Right kidney (tissue), 1 donor: ENCODE measurements around the gene SYT3.

Source experiments
- DNase-seq: peaks from one replicate; pipeline ENCODE4 v3.0.0-alpha.2; 2016

SYT3 gene

GRCh38 chr19:50661766-50662650 lies 22.3 kb upstream of the SYT3 start:
- DNase-seq = no peak

DNA sequence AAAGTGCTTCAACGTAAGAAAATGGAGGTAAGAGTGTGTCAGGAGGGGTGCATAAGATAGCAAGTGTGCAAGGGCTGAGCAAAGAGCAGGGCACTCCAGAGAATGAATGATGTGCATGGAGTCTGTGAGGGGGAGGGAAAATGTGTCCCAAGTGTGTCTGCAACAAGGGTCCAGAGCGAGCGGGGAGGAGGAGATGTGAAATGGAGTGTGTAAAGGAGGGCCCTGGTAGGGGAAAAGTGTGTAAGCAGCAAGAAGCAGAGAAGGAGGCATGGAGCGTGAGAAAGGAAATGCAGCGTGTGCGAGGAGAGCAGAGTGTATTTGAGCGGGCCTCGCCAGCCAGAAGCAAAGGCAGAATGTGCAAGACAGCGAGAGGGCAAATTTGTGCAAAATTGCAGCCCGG lies 21.3 kb upstream of the SYT3 start:
- DNase-seq = no peak

DNA sequence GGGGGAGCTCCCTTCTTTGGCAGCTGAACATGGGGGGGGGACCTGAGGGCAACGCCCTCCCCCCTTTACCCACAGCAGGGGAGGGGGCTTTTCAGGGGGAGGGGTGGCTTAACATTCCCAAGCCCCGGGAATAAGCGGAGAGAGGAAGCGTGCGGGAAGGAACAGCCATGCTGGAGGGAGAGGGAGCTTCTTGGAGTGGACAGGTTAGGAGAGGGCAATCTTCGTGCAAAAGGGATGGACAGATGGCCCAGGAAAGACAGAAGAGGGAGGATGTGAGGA lies 20.3 kb upstream of the SYT3 start:
- DNase-seq = no peak

GRCh38 chr19:50659318-50660087 lies 19.8 kb upstream of the SYT3 start:
- no peak for DNase-seq

DNA sequence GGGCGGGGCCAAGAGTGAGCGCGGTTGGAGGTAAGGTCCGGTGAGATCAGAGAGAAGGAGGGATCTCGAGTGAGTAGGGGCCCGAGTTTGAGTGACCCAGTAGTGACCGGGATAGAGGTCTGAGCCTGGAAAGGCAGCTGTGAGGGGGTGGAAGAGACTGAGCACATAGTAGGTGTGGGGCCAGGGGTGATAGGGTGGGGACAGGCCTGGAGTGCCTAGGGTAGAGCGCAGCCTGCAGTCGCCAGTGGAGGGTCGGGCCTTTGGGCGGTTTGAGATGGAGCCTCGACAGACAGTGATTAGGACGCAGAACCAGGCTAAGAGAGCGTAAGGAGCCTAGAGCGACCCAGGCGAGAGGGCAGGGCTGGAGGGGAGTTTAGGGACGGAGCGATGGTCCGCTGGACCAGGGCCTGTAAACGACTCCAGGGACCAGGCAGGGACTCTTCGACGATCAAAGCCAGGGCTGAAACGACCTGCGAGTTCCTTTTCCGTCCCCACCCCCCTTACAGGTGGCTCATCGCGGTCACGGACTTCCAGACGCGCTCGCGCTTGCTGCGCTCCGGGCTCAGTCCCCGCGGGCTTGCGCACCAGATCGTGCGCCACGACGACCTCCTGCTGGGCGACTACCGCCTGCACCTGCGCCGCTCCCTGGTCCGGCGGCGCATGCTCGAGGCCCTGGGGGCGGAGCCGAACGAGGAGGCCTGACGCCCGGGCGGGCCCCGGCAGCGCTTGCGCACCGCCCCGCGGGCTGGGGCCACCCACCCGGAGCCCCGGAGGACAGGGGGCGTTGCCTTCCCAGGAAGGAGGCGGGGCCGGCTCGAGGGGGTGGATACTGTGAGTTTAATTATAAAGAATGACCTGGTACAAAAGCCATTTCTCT lies 19.0 kb upstream of the SYT3 start:
- DNase-seq = peak; percentile 90

DNA sequence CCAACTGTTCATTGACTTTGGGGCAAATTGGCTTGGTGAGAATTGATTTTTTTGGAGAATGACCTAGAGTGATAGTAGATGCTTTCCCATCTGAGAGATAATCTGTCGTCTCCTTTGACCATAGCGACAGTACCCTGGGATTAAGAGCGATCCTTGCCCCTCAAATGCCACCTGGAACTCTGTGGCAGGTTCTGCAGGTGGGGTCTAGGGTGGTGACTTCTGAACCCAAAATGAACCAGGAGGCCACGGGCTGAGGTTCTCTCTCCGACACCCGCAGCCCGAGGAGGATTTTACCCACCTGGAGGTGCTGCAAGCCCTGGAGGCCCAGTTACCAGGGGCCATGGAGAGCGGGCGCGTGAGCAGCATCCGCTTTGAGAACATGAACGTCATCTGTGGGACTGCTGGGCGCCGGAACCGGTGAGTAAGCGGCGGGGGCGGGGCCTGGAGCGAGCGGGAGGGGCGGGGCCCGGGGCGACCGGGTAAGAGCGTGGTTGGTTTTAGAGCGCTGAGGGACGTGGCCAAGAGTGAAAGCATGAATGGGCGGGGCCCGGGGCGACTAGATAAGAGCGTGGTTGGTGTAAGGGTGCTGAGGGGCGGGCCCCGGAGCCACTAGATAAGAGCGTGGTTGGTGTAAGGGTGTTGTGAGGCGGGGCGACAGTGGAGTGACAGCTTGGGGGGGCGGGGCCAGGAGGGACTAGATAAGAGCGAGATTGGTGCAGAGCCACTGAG lies 18.2 kb upstream of the SYT3 start:
- peak; percentile 62 for DNase-seq

DNA sequence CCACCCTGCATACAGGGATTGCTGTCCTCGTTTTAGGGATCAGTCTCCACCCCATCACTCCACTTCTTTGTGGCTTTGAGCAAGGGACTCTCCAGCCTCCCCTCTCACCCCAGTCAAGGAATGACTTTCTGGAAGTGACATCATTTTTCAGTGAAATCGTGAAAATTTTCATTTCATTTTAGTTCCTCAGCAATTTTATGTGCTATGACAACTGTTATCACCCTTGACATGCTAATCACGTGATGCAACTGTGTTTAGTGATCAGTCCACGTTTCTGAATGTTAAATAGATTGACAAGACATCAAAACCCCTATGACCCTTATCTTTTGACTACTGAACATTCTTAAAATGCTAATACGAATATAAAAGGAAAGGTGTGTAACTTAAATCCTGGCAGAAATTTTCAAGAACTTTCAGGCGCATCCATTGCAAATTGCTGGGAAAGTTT lies 17.6 kb upstream of the SYT3 start:
- DNase-seq = no peak

DNA sequence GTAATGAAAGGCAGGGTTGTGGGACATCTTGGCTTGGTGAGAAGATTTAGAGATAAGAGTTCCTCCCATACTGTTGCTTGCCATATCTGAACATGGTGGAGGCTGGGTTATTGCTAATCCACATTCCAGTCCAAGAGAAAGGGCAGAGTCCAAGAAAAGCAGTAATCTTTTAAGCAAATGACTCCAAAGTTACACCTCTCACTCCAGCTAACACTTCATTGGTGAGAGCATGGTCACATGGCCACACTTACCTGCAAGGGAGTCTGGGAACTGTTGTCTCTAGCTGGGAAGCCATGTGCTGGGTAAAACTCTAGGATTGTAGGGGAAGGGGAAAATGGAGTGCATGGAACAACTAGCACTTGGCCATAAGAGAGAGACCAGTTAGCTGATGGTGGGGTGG lies 15.2 kb upstream of the SYT3 start:
- DNase-seq = no peak

DNA sequence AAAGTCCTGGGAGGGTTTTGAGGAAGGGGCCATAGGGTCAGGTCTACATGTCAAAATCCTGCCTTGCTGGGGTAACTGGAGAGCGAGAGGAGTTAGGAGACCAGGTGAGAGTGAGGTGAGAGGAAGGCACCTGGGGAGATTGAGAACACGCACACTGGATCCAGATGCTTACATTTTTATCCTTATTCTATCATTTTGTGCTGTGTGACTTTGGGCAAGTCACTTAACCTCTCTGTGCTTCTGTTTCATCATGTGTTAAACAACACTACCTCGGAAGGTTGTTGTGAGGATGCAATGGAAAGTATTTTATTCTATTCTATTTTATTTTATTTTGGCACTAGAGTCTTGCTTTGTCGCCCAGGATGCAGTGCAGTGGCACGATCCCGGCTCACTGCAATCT lies 13.0 kb upstream of the SYT3 start:
- DNase-seq = no peak

DNA sequence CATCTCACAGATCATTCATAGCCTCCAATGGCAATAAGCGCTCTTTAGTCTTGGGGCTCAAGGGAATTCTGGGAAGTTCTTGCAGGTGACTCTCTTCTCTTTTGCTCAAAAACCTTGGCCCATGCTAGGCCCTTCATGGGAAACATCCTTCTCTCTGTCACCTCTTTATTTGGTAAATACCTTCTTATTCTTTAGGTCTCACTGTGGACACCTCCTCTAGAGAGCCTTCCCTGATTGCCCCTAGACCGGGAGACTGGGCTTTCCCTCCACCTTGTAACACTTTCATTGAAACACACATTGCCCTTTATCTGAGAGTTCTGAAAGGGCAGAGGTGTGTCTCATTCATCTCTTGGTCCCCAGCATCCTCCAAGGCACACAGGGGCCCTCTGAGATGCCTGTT lies 11.5 kb upstream of the SYT3 start:
- no peak for DNase-seq

GRCh38 chr19:50649433-50650391 lies 10.0 kb upstream of the SYT3 start, which contains the start of gene C19orf81:
TSS of gene C19orf81 (plus strand) at chr19:50649445. CDS start at chr19:50649445, 0 bp downstream.
- no peak for DNase-seq

DNA sequence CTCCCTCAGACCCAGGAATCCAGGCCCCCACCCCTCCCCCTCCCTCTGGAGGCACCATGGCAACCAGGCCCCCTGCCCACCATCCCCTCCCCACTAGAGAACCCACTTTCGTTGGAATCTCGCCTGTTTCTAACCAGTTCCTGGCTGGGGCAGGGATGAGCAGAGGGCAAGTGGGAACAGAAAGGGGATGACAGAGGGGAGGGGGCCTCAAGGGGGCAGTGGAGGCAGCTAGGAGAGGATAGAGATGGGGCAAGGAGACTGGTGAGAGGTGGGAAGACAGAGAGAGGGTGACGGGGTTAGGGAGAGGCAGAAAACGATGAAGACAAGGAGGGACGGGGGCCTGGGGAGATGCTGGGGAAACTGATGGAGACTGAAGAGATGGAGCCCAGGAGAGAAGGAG lies 9.0 kb upstream of the SYT3 start:
- no peak for DNase-seq

DNA sequence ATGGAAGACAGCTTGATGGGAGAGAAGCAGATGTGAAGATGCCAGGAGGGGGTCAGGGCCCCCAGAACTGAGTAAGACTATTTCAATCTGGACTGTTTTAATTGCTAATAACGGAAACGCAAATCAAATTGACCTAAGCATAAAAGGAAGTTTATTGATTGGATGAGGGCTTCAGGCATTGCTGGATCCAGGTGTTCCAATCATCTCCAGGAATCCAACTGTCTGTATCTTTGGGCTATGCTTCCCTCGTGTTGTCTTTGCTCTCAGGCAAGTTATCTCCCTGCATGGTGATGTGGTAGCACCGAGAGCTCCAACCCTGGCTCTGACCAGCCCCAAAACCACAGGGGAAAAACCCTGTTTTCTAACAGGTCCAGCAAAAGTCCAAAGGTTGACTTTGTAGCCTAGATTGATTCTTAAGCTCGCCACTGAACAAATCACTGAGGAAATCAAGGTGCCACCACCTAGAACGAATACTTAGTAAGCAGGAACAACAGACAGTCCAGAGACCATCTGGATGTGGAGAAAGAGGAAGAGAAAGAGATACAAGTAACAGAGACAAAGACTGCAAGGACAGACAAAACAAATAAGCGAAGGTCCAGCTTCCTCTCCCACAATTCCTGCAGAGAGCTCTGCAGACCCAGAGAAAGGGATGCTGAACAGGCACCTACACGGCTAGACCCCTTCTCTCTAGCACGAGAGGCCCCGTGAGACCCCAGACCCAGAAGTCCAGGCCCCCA lies 8.4 kb upstream of the SYT3 start:
- no peak for DNase-seq

DNA sequence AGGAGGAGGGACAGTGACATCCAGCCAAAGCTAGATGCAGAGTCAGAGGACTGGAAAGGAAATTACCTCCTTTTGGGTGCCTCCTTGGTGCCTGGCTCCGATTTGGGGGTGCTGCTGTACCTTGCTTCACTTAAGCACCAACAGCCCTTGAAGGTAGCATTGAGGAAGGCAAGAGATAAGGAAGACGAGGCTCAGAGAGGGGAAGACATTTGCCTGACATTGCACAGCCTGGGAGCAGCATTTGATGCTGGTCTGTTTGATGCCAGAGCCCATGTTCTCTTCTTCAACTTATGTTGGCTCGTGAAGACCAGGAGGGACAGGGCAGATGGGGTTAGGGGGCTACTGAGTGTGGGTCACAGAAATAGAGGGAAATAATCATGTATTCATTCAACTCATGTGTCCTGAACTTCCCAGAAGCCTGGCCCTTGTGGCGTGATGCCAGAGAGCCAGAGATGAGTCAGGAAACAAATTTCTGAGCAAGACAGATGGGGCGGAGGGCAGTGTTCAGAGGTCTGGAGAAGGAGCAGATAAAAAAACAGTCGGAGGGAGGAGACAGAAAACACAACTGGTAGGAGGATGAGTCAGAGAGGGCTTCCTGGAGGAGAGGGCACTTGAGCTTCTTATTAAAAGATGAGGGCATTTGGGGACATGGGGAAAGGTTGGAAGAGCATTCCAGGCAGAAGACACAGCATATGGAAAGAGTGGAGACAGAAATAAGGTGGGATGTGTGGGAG lies 6.6 kb upstream of the SYT3 start:
- no peak for DNase-seq

DNA sequence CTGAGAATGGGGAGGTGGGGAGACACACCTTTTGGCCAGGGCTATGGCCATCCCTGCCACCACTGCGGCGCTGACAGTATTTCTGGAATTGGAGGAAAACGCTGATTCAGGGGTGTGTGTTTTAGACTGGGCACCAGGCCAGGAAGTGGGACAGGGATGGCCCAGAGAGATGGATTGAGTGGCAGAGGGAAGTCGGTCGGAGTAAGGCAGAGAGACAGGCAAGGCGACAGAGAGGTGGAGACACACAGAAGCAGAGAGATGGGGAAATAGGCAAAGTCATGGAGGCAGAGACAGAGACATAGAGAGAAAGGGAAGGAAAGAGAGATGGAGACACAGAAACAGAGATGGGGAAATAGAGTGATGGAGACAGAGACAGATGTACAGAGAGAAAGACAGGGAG lies 5.4 kb upstream of the SYT3 start:
- DNase-seq = no peak

- DNase-seq = no peak
Observed at GRCh38 chr19:50644315-50644915, 4.7 kb upstream of the SYT3 start.

GRCh38 chr19:50640368-50640767 lies 687 bp upstream of the SYT3 start:
- DNase-seq = no peak

GRCh38 chr19:50638600-50638999 lies 1.1 kb downstream of the SYT3 start:
- no peak for DNase-seq
